Cardiac fibroblast (primary cell): ENCODE measurements around the gene GBA2.

Experiments
- DNase-seq, 2 donors: peaks; one replicate each; pipeline versions ENCODE4 v3.0.0 to v3.0.0-alpha.2; 2010; ENCODE audit warnings: low read depth in 2 of 2
- H3K4me3 ChIP-seq, 2 donors: replicated peaks in 1 of 2; 1 replicate in 1 of 2; 2 replicates in 1 of 2; pipeline ENCODE4 v1.5.1; 2011; ENCODE audit warnings: low read depth in 2 of 2, low read length in 2 of 2, mild to moderate bottlenecking in 2 of 2, moderate library complexity in 1 of 2
- CTCF ChIP-seq: IDR thresholded peaks from one replicate; pipeline ENCODE4 v1.5.1; 2011; ENCODE audit warnings: low read depth, mild to moderate bottlenecking, low read length, inconsistent platforms

Gene GBA2

GRCh38 chr9:35767458-35767857, 18.4 kb upstream of the GBA2 start:
- TF ChIP-seq CTCF: no peak
- no peak overlapping the region for H3K4me3 ChIP-seq
- DNase-seq: no peak

GRCh38 chr9:35766997-35767396, 18.0 kb upstream of the GBA2 start:
- TF ChIP-seq CTCF: no peak
- DNase-seq: no peak
- H3K4me3 ChIP-seq: no peak overlapping the region

GRCh38 chr9:35763803-35764202, 14.8 kb upstream of the GBA2 start:
- DNase-seq: no peak
- no peak for TF ChIP-seq CTCF
- no peak overlapping the region for H3K4me3 ChIP-seq

GRCh38 chr9:35763181-35763580, 14.2 kb upstream of the GBA2 start:
- TF ChIP-seq CTCF: no peak

GRCh38 chr9:35760651-35761050, 11.6 kb upstream of the GBA2 start:
- peak; percentile 83 to 92 for DNase-seq
- no peak for TF ChIP-seq CTCF

More at GRCh38 chr9:35763181-35763580, 14.2 kb upstream of the GBA2 start:
- H3K4me3 ChIP-seq: no peak overlapping the region
- no peak for DNase-seq

GRCh38 chr9:35759795-35760194, 10.8 kb upstream of the GBA2 start:
- no peak for DNase-seq
- H3K4me3 ChIP-seq: no peak overlapping the region
- TF ChIP-seq CTCF: no peak

More at GRCh38 chr9:35760651-35761050, 11.6 kb upstream of the GBA2 start:
- no peak overlapping the region for H3K4me3 ChIP-seq

- no peak overlapping the region for H3K4me3 ChIP-seq
- no peak for TF ChIP-seq CTCF
- DNase-seq: peak; percentile 36 to 86
These were observed 9.5 kb upstream of the GBA2 start for GRCh38 chr9:35758475-35759050.
